ENCODE measurements around the gene SNRNP25.
A peak's percentile ranks its signal among the peaks of the same experiment; 100 is the strongest.

SNRNP25 gene

GRCh38 chr16:67884-68789 lies 14.5 kb downstream of the SNRNP25 start:
- CTCF ChIA-PET = interaction anchor here (1.9 to 6.5 kb wide), 2 partner anchors 28 to 39 kb away, joined by 8 to 135 read pairs; no protein-coding TSS in a partner anchor
- DNase-seq (ENCODE audit: low spot score) = no peak
- H3K27ac ChIP-seq = peak overlapping the region; percentile 91
- TF ChIP-seq CTCF (conservative IDR thresholded peaks at IDR 0.05; ENCODE audit: low read depth) = no peak
- POLR2A ChIA-PET (ENCODE audit: low non-redundant PET) = no interaction called here

- peak overlapping the region; percentile 91 for H3K27ac ChIP-seq
- TF ChIP-seq CTCF (conservative IDR thresholded peaks at IDR 0.05; ENCODE audit: low read depth) = no peak
- POLR2A ChIA-PET (ENCODE audit: low non-redundant PET) = no interaction called here
- CTCF ChIA-PET = interaction anchor here (1.9 to 6.5 kb wide), 2 partner anchors 27 to 38 kb away, joined by 8 to 135 read pairs; no protein-coding TSS in a partner anchor
- DNase-seq (ENCODE audit: low spot score) = no peak
Observed at GRCh38 chr16:69181-69580, 15.6 kb downstream of the SNRNP25 start.

GRCh38 chr16:71210-71539 lies 17.5 kb downstream of the SNRNP25 start:
- DNase-seq (ENCODE audit: low spot score) = no peak
- ChIA-PET POLR2A (ENCODE audit: low non-redundant PET) (no interaction called here), CTCF (interaction anchor here (0.7 to 2.0 kb wide), 2 partner anchors 26 to 62 kb away, joined by 4 to 13 read pairs; no protein-coding TSS in a partner anchor)
- no peak for TF ChIP-seq CTCF (conservative IDR thresholded peaks at IDR 0.05; ENCODE audit: low read depth)
- peak overlapping the region; percentile 91 for H3K27ac ChIP-seq

- ChIA-PET POLR2A (ENCODE audit: low non-redundant PET) (interaction anchor here (0.6 kb wide), 1 partner anchor 612 kb away, joined by 3 read pairs; the partner anchor contains the start of gene JMJD8), CTCF (interaction anchor here (2.0 kb wide), 1 partner anchor 25 kb away, joined by 13 read pairs; no protein-coding TSS in a partner anchor)
- TF ChIP-seq CTCF (conservative IDR thresholded peaks at IDR 0.05; ENCODE audit: low read depth) = no peak
- H3K27ac ChIP-seq = peak overlapping the region; percentile 91
- DNase-seq (ENCODE audit: low spot score) = peak; percentile 96
Observed at GRCh38 chr16:71540-72401, 18.1 kb downstream of the SNRNP25 start.

GRCh38 chr16:72561-73548 lies 19.2 kb downstream of the SNRNP25 start, which contains the start of gene RHBDF1:
Gene RHBDF1 (minus strand): TSS chr16:72631. CDS start chr16:65015, 7,616 bp downstream.
- peak; percentile 74 for DNase-seq (ENCODE audit: low spot score)
- TF ChIP-seq CTCF (conservative IDR thresholded peaks at IDR 0.05; ENCODE audit: low read depth) = no peak
- ChIA-PET CTCF (interaction anchor here (0.6 to 2.0 kb wide), 2 partner anchors 23 to 24 kb away, joined by 3 to 13 read pairs; no protein-coding TSS in a partner anchor), POLR2A (ENCODE audit: low non-redundant PET) (no interaction called here)
- H3K27ac ChIP-seq = peak within 1 kb of the TSS; percentile 91
